H9 (cell line): ENCODE data around the gene PGM1. TPM values are rescaled to one million over a fixed set of nuclear protein-coding genes. Genes with fewer than 3 reads are reported as not detected.

Experiments used
- DNase-seq: peaks from one replicate; pipeline ENCODE4 v3.0.0-alpha.2; 2017
- H2AFZ ChIP-seq: one replicate; pipeline ENCODE4 v1.6.1; 2013; ENCODE audit warnings: mild to moderate bottlenecking, low read length, control low read depth, moderate library complexity
- H2AK5ac ChIP-seq: 2 replicates; pipeline ENCODE4 v1.6.1; 2013; ENCODE audit warnings: low read length, control low read depth, mixed read lengths; ENCODE audit not compliant: insufficient read length
- H2BK120ac ChIP-seq: one replicate; pipeline ENCODE4 v1.6.1; 2013; ENCODE audit warnings: low read depth, mild to moderate bottlenecking, low read length, control low read depth, inconsistent platforms; ENCODE audit not compliant: poor library complexity, severe bottlenecking
- H2BK12ac ChIP-seq: 2 replicates; pipeline ENCODE4 v1.6.1; 2013; ENCODE audit warnings: low read length, control low read depth, mixed read lengths, low read depth; ENCODE audit not compliant: insufficient read length
- H2BK15ac ChIP-seq: 2 replicates; pipeline ENCODE4 v1.6.1; 2013; ENCODE audit warnings: low read depth, low read length, control low read depth
- H2BK20ac ChIP-seq: one replicate; pipeline ENCODE4 v1.6.1; 2013; ENCODE audit warnings: low read depth, mild to moderate bottlenecking, low read length, control low read depth, inconsistent platforms; ENCODE audit not compliant: poor library complexity, severe bottlenecking
- H2BK5ac ChIP-seq: 2 replicates; pipeline ENCODE4 v1.6.1; 2013; ENCODE audit warnings: low read length, control low read depth, mixed read lengths; ENCODE audit not compliant: insufficient read length
- H3K14ac ChIP-seq: 2 replicates; pipeline ENCODE4 v1.6.1; 2013; ENCODE audit warnings: low read length, control low read depth; ENCODE audit not compliant: insufficient read depth
- H3K18ac ChIP-seq: 2 replicates; pipeline ENCODE4 v1.6.1; 2013; ENCODE audit warnings: low read depth, mild to moderate bottlenecking, mixed read lengths, low read length, control low read depth; ENCODE audit not compliant: insufficient read length
- H3K23ac ChIP-seq: 2 replicates; pipeline ENCODE4 v1.6.1; 2013; ENCODE audit warnings: low read length, control low read depth, mixed read lengths, low read depth; ENCODE audit not compliant: insufficient read length
- H3K23me2 ChIP-seq: 2 replicates; pipeline ENCODE4 v1.6.1; 2013; ENCODE audit warnings: low read depth, mild to moderate bottlenecking, mixed read lengths, low read length, control low read depth; ENCODE audit not compliant: insufficient read length, poor library complexity, severe bottlenecking
- H3K27ac ChIP-seq: 2 replicates; pipeline ENCODE4 v1.5.1; 2013; ENCODE audit warnings: low read length, control low read depth, mixed read lengths, low read depth; ENCODE audit not compliant: insufficient read length
- H3K27me3 ChIP-seq: 2 replicates; pipeline ENCODE4 v1.6.1; 2013; ENCODE audit warnings: low read length, control low read depth, inconsistent platforms; ENCODE audit not compliant: insufficient read depth
- H3K4ac ChIP-seq: 2 replicates; pipeline ENCODE4 v1.6.1; 2013; ENCODE audit warnings: low read depth, mild to moderate bottlenecking, control low read depth, inconsistent platforms, low read length, moderate library complexity
- H3K4me1 ChIP-seq: 2 replicates; pipeline ENCODE4 v1.6.1; 2013; ENCODE audit warnings: low read length, control low read depth, inconsistent platforms; ENCODE audit not compliant: insufficient read depth
- H3K4me2 ChIP-seq: 2 replicates; pipeline ENCODE4 v1.6.1; 2013; ENCODE audit warnings: low read length, control low read depth, mixed read lengths; ENCODE audit not compliant: insufficient read length, insufficient read depth
- H3K56ac ChIP-seq: 2 replicates; pipeline ENCODE4 v1.6.1; 2013; ENCODE audit warnings: low read depth, mild to moderate bottlenecking, mixed read lengths, low read length, control low read depth; ENCODE audit not compliant: insufficient read length
- H3K79me1 ChIP-seq: 2 replicates; pipeline ENCODE4 v1.6.1; 2013; ENCODE audit warnings: low read depth, mild to moderate bottlenecking, moderate library complexity, low read length, control low read depth, inconsistent platforms; ENCODE audit not compliant: insufficient read depth, poor library complexity, severe bottlenecking
- H3K79me2 ChIP-seq: 2 replicates; pipeline ENCODE4 v1.6.1; 2013; ENCODE audit warnings: low read length, control low read depth, inconsistent platforms; ENCODE audit not compliant: insufficient read depth
- H3K9ac ChIP-seq: 2 replicates; pipeline ENCODE4 v1.6.1; 2013; ENCODE audit warnings: low read length, control low read depth, mixed read lengths; ENCODE audit not compliant: insufficient read length; ENCODE audit errors: extremely low read depth
- H3K9me3 ChIP-seq: one replicate; pipeline ENCODE4 v1.6.1; 2013; ENCODE audit warnings: low read depth, low read length, inconsistent platforms; ENCODE audit not compliant: control insufficient read depth
- H3T11ph ChIP-seq: one replicate; pipeline ENCODE4 v1.6.1; 2013; ENCODE audit warnings: mild to moderate bottlenecking, low read length, control low read depth, inconsistent platforms
- H4K20me1 ChIP-seq: one replicate; pipeline ENCODE4 v1.6.1; 2013; ENCODE audit not compliant: control insufficient read depth, insufficient read length, insufficient read depth
- H4K5ac ChIP-seq: 2 replicates; pipeline ENCODE4 v1.6.1; 2013; ENCODE audit warnings: low read depth, mild to moderate bottlenecking, mixed read lengths, low read length, control low read depth; ENCODE audit not compliant: insufficient read length
- H4K8ac ChIP-seq: replicated peaks from 2 replicates; pipeline ENCODE4 v1.6.1; 2013; ENCODE audit warnings: low read length, control low read depth, mixed read lengths, low read depth; ENCODE audit not compliant: insufficient read length
- H4K91ac ChIP-seq: 2 replicates; pipeline ENCODE4 v1.6.1; 2013; ENCODE audit warnings: low read depth, mild to moderate bottlenecking, moderate library complexity, mixed read lengths, low read length, control low read depth; ENCODE audit not compliant: insufficient read length
- H3K27ac Mint-ChIP-seq, 3 experiments: 2 replicates in 2 of 3; 3 replicates in 1 of 3; pipeline ENCODE4 v1.8.0; 2020 to 2021; ENCODE audit warnings: mixed read lengths in 3 of 3, mild to moderate bottlenecking in 1 of 3, moderate library complexity in 1 of 3
- H3K27me3 Mint-ChIP-seq: 2 replicates; pipeline ENCODE4 v1.8.0; 2021; ENCODE audit warnings: low read depth, mild to moderate bottlenecking, moderate library complexity, mixed read lengths
- H3K36me3 Mint-ChIP-seq, 3 experiments: 2 replicates in 2 of 3; 3 replicates in 1 of 3; pipeline ENCODE4 v1.8.0; 2020 to 2021; ENCODE audit warnings: low read depth in 3 of 3, mixed read lengths in 3 of 3; ENCODE audit not compliant: insufficient read depth in 1 of 3
- H3K4me1 Mint-ChIP-seq, 2 experiments: 2 replicates each; pipeline ENCODE4 v1.8.0; 2020; ENCODE audit warnings: mixed read lengths in 2 of 2
- H3K4me3 Mint-ChIP-seq, 2 experiments: 2 replicates in 1 of 2; 3 replicates in 1 of 2; pipeline ENCODE4 v1.8.0; 2020 to 2021; ENCODE audit warnings: mild to moderate bottlenecking in 2 of 2, mixed read lengths in 2 of 2, moderate library complexity in 1 of 2
- H3K9me3 Mint-ChIP-seq, 2 experiments: 2 replicates in 1 of 2; 3 replicates in 1 of 2; pipeline ENCODE4 v1.8.0; 2020; ENCODE audit warnings: mild to moderate bottlenecking in 2 of 2, mixed read lengths in 2 of 2, moderate library complexity in 1 of 2
- WGBS: extraction: QIAGEN DNeasy Blood & Tissue Kit; methylation state at CpG from one replicate; pipeline ENCODE4 v1.1.7; 2013; ENCODE audit warnings: missing lambda C conversion rate, low lambda C conversion rate, mixed read lengths; ENCODE audit not compliant: insufficient read length; ENCODE audit errors: extremely low coverage; 5-methylcytosine and 5-hydroxymethylcytosine counted together
- total RNA-seq: library from RNA; stranded (reverse); gene quantifications from 2 replicates; pipeline ENCODE4 v1.2.1, GENCODE V29; 2021
- TF ChIP-seq, protein P1 (sequence below): fragments of 200-600 bp; sonication (generic); conservative IDR thresholded peaks from 3 replicates; pipeline ENCODE4 v1.8.0; 2021; ENCODE audit warnings: antibody characterized with exemption, mild to moderate bottlenecking

Gene PGM1
- total RNA-seq, 1 experiment from 2014 or later = 56.4 TPM

DNA sequence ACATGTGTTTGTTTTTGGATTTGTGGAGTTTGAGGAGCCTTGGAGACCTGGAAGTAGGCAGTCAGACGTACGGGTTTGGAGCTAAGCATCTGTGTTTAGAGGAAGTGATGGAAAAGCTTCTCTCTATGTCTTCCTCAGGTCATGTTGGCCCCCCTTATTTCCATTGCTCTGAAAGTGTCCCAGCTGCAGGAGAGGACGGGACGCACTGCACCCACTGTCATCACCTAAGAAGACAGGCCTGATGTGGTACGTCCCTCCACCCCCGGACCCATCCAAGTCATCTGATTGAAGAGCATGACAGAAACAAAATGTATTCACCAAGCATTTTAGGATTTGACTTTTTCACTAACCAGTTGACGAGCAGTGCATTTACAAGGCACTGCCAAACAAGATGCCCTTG, 66.2 kb downstream of the PGM1 start:
- Histone ChIP-seq H3K9me3 (no peaks in the 10 kb centered on the region), H4K8ac (no peak overlapping the region), H2BK5ac (no peak overlapping the region), H3T11ph (no peak overlapping the region), H3K79me1 (no peaks in the 10 kb centered on the region), H4K5ac (no peak overlapping the region), H3K4me1 (peaks cover 9% of the 10 kb centered on the region; the same call in 1 of the 2 replicates), H3K4me2 (no peak overlapping the region), H3K27me3 (no peaks in the 10 kb centered on the region), H3K27ac (no peak overlapping the region), H2BK15ac (no peak overlapping the region), H3K79me2 (no peaks in the 10 kb centered on the region), H3K56ac (no peak overlapping the region), H3K4ac (no peak overlapping the region), H3K23me2 (no peaks in the 10 kb centered on the region), H2BK12ac (no peak overlapping the region), H3K23ac (no peak overlapping the region), H4K20me1 (no peaks in the 10 kb centered on the region), H2BK120ac (no peak overlapping the region), H3K14ac (no peak overlapping the region), H3K18ac (no peak overlapping the region), H2AK5ac (no peak overlapping the region), H3K9ac (no peak overlapping the region), H2AFZ (no peak overlapping the region), H2BK20ac (no peak overlapping the region), H4K91ac (no peak overlapping the region)
- Mint-ChIP-seq H3K36me3 (peaks cover 5 to 22% (median 8%) of the 10 kb centered on the region in 3 experiments; a peak in 5 of 7 replicates), H3K4me3 (no peak overlapping the region), H3K9me3 (no peaks in the 10 kb centered on the region), H3K4me1 (peaks cover 18 to 21% of the 10 kb centered on the region in 2 experiments), H3K27ac (no peak overlapping the region; a peak in 3 of 7 replicates), H3K27me3 (no peaks in the 10 kb centered on the region)
- TF ChIP-seq, protein P1, sequence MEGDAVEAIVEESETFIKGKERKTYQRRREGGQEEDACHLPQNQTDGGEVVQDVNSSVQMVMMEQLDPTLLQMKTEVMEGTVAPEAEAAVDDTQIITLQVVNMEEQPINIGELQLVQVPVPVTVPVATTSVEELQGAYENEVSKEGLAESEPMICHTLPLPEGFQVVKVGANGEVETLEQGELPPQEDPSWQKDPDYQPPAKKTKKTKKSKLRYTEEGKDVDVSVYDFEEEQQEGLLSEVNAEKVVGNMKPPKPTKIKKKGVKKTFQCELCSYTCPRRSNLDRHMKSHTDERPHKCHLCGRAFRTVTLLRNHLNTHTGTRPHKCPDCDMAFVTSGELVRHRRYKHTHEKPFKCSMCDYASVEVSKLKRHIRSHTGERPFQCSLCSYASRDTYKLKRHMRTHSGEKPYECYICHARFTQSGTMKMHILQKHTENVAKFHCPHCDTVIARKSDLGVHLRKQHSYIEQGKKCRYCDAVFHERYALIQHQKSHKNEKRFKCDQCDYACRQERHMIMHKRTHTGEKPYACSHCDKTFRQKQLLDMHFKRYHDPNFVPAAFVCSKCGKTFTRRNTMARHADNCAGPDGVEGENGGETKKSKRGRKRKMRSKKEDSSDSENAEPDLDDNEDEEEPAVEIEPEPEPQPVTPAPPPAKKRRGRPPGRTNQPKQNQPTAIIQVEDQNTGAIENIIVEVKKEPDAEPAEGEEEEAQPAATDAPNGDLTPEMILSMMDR = no peak
- DNase-seq = no peak
- no CpG with 5 or more reads among the region's 7 CpGs for WGBS
